T-helper 1 cell treated with Interleukin-12 subunit alpha and Interleukin-12 subunit beta and Interleukin-4 antibody, amounts not matched to agents 30 μg/mL and 1 μg/mL, for 36 hours (primary cell): ENCODE results near the gene FMNL1.

Experiments used
- H3K27ac Mint-ChIP-seq: one replicate; pipeline ENCODE4 v1.8.0; 2021; ENCODE audit warnings: mild to moderate bottlenecking, mixed read lengths
- H3K27me3 Mint-ChIP-seq: one replicate; pipeline ENCODE4 v1.8.0; 2021; ENCODE audit warnings: low read depth, mixed read lengths
- H3K36me3 Mint-ChIP-seq: one replicate; pipeline ENCODE4 v1.8.0; 2021; ENCODE audit warnings: low read depth, mixed read lengths
- H3K4me1 Mint-ChIP-seq: one replicate; pipeline ENCODE4 v1.8.0; 2021; ENCODE audit warnings: low read depth, mixed read lengths
- H3K4me3 Mint-ChIP-seq: one replicate; pipeline ENCODE4 v1.8.0; 2021; ENCODE audit warnings: mild to moderate bottlenecking, moderate library complexity, mixed read lengths
- H3K9me3 Mint-ChIP-seq: one replicate; pipeline ENCODE4 v1.8.0; 2021; ENCODE audit warnings: mixed read lengths

The FMNL1 gene

GRCh38 chr17:45269912-45270311, 48.2 kb downstream of the FMNL1 start:
- Mint-ChIP-seq H3K4me1 (peaks cover 3% of the 10 kb centered on the region), H3K27me3 (no peaks in the 10 kb centered on the region), H3K9me3 (no peaks in the 10 kb centered on the region), H3K27ac (peak overlapping the region; percentile 2), H3K36me3 (peaks cover 43% of the 10 kb centered on the region), H3K4me3 (no peak overlapping the region)

DNA sequence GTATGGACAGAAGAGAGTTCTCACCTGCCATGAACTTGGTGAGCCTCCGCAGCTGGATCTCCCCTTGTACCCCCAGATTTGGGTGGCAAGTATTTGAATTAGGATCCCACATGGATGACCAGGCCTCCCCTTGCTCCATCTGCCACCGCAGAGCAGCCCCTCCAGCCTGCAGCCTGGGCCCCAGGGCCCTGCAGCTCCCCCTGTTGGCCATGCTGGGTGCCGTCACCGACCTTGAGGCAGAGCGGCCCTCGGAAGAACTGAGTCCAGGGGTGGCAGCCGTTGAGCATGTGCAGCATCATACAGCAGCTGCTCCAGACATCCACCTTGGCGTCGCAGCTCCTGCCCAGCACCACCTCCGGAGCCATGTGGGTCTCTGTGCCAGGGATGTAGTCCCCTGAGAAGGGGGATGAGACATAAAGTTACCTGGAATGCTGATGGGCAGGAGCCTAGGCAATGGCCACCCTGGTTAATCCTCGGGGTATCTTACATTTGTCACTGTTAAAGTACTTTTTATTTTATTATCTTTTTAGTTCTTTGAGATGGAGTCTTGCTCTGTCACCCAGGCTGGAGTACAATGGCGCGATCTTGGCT, 49.2 kb downstream of the FMNL1 start:
- Mint-ChIP-seq H3K9me3 (no peaks in the 10 kb centered on the region), H3K27me3 (no peaks in the 10 kb centered on the region), H3K36me3 (peaks cover 41% of the 10 kb centered on the region), H3K27ac (peak overlapping the region; percentile 9), H3K4me3 (no peak overlapping the region), H3K4me1 (peaks cover 3% of the 10 kb centered on the region)

DNA sequence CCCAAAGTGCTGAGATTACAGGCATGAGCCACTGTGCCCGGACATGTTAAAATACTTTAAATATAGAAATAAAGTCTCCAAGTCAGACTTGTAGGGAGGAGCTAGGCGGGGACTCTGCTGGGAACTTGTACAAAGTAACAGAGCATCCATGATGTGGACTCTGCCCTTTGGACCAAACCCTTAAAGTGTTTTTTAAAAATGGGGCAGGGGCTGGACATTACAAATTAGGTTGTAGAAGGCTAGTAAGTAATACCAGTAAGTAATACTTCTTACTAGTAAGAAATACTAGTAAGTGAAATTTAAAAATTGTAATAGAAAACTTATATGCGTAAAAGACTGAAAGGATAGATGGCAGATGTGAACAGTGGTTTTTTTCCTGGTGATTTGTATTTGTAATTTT, 49.9 kb downstream of the FMNL1 start:
- no peak overlapping the region for H3K4me3 Mint-ChIP-seq
- no peak overlapping the region for H3K27ac Mint-ChIP-seq
- H3K9me3 Mint-ChIP-seq, result no peaks in the 10 kb centered on the region
- peaks cover 3% of the 10 kb centered on the region for H3K4me1 Mint-ChIP-seq
- peaks cover 41% of the 10 kb centered on the region for H3K36me3 Mint-ChIP-seq
- H3K27me3 Mint-ChIP-seq, result no peaks in the 10 kb centered on the region

GRCh38 chr17:45273551-45273957, 51.9 kb downstream of the FMNL1 start:
- H3K9me3 Mint-ChIP-seq, result no peaks in the 10 kb centered on the region
- H3K36me3 Mint-ChIP-seq, result peaks cover 35% of the 10 kb centered on the region
- no peak overlapping the region for H3K27ac Mint-ChIP-seq
- H3K27me3 Mint-ChIP-seq, result no peaks in the 10 kb centered on the region
- H3K4me3 Mint-ChIP-seq, result no peak overlapping the region
- H3K4me1 Mint-ChIP-seq, result peaks cover 12% of the 10 kb centered on the region

DNA sequence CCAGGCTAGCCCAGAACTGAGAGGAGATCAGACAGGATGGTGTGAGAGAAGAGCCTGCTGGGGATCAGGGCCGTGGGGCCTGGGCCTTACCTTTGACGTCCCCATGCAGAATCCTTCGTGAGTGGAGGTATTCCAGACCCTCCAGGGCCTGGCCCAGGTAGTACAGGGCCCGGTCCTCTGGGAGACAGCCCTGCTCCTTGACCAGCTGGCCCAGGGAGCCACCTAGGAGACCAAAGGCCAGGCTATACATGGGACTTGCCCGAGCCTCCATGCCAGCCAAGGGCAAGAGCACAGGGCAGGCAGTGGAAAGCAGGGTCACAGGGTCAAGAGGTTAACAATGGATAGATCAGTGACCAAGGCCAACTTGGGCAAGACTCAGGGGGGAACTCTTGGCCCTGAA, 52.3 kb downstream of the FMNL1 start:
- Mint-ChIP-seq H3K27me3 (no peaks in the 10 kb centered on the region), H3K9me3 (no peaks in the 10 kb centered on the region), H3K36me3 (peaks cover 33% of the 10 kb centered on the region), H3K4me1 (peaks cover 14% of the 10 kb centered on the region), H3K27ac (no peak overlapping the region), H3K4me3 (no peak overlapping the region)

DNA sequence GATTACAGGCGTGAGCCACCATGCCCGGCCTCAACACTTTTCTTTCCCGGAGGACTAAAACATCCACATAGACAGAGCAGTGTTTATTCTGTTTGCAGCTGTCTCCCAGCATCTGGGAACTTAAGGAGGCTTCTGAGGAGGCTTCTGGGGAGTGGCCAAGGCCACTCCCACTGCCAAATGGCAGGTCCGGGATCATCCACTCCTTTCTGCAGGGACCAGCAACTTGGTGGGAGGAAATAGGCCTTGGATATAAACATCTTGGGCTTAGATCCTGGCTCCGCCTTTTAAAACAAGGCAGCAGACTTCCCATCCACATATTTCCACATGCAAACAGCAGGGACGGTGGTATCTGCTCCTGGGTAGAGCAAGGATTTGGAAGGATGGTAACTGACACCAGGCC, 54.3 kb downstream of the FMNL1 start:
- Mint-ChIP-seq H3K27ac (no peak overlapping the region), H3K36me3 (peaks cover 29% of the 10 kb centered on the region)

GRCh38 chr17:45277216-45277849, 55.6 kb downstream of the FMNL1 start:
- Mint-ChIP-seq H3K36me3 (peaks cover 30% of the 10 kb centered on the region), H3K27ac (peak overlapping the region; percentile 79), H3K4me3 (no peak overlapping the region), H3K9me3 (no peaks in the 10 kb centered on the region), H3K4me1 (peaks cover 11% of the 10 kb centered on the region), H3K27me3 (no peaks in the 10 kb centered on the region)

More for the DNA sequence above, 54.3 kb downstream of the FMNL1 start:
- Mint-ChIP-seq H3K9me3 (no peaks in the 10 kb centered on the region), H3K27me3 (no peaks in the 10 kb centered on the region), H3K4me3 (no peak overlapping the region), H3K4me1 (peaks cover 11% of the 10 kb centered on the region)

DNA sequence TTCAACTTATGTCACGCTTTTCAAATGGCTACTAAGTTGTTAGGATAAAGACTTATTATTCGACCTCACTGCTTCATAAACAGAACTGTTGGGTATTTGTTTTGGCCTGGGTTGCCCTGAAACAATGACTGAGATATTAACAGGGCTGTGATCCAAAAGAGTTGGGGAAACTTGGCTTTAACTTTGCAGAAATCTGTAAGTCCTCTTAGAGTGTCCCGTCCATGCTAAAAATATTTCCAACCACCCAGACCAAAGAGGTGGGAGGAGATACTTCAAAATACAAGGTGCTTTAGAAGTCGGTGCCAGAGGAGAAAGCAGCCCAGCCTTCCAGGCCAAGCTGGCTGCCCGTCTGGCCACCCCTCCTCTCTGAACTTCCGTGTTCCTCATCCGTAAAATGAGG, 56.3 kb downstream of the FMNL1 start:
- H3K9me3 Mint-ChIP-seq, result no peaks in the 10 kb centered on the region
- H3K36me3 Mint-ChIP-seq, result peaks cover 35% of the 10 kb centered on the region
- H3K27me3 Mint-ChIP-seq, result no peaks in the 10 kb centered on the region
- H3K27ac Mint-ChIP-seq, result peak overlapping the region; percentile 52
- peaks cover 11% of the 10 kb centered on the region for H3K4me1 Mint-ChIP-seq
- H3K4me3 Mint-ChIP-seq, result no peak overlapping the region

GRCh38 chr17:45279898-45280297, 58.2 kb downstream of the FMNL1 start:
- H3K9me3 Mint-ChIP-seq, result no peaks in the 10 kb centered on the region
- peaks cover 41% of the 10 kb centered on the region for H3K36me3 Mint-ChIP-seq
- H3K4me3 Mint-ChIP-seq, result no peak overlapping the region
- H3K27ac Mint-ChIP-seq, result no peak overlapping the region
- H3K4me1 Mint-ChIP-seq, result peaks cover 13% of the 10 kb centered on the region
- H3K27me3 Mint-ChIP-seq, result no peaks in the 10 kb centered on the region

GRCh38 chr17:45282683-45283644, 61.3 kb downstream of the FMNL1 start:
- Mint-ChIP-seq H3K9me3 (no peaks in the 10 kb centered on the region), H3K4me1 (peaks cover 5% of the 10 kb centered on the region), H3K27ac (no peak overlapping the region), H3K36me3 (peaks cover 51% of the 10 kb centered on the region), H3K27me3 (no peaks in the 10 kb centered on the region), H3K4me3 (no peak overlapping the region)

DNA sequence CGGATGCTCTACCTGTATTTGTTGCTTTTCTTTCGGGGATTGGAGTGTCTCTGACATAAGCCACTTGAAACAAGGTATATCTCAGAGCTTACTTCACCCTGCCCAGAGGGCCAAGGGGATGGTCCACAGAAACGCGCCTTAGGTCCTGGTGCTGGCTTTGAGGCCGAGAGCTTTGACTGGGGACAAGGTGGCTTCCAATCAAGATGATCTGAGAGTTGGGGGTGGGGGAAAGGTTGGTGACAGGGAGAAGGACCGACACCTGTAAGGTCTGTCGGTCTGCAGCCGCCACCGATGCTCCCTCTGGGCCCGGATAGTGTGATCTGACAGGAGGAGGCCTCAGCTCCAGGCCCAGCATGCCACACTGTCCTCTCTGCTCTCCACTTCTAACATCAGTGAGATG, 62.0 kb downstream of the FMNL1 start:
- Mint-ChIP-seq H3K4me3 (no peak overlapping the region), H3K9me3 (no peaks in the 10 kb centered on the region), H3K27ac (peak overlapping the region; percentile 20), H3K36me3 (peaks cover 51% of the 10 kb centered on the region), H3K27me3 (no peaks in the 10 kb centered on the region), H3K4me1 (peaks cover 5% of the 10 kb centered on the region)

DNA sequence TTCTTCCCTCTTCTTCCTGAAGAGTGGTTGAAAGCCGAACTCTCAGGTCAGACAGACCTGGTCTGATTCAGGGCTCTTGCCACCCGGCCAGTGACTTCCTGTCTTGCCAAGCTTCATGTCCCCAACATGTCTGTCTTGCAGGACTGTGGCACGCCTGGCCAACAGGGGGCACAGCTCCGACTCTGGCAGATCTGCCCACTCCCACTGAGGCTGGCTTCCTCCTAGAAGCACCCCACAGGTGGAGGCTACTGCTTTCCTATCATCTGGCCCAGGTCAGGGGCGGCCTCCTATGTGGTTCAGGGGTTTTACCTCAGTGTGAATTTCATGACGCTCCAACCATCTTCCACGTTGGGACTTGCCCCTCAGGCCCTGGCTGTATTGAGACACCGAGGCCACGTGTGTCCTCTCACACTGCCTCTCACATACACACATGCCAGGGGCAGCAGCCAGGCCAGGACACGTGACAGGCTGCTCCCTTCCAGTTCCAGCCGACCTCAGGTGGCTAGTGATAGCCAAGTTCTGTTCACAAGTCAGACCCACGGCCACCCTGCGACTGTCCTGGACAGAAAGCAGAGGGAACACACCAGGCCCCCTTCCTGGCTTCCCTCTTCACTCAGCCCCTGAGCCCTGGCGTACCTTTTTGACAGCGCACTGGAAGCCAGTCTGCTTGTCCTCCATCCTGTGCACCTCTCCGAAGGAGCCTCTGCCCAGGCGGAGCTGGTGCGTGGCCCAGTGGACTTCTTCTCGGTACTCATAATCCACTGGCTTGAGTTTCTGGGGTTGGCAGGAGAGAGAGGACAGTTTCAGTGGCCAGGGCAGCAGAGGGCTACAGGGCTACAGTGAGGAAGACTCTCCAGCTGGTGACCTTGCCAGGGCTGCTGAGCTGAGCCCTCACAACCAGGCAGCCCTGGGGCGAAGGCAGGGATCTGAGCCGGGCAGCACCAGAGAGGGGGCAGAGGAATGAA, 62.8 kb downstream of the FMNL1 start:
- peaks cover 49% of the 10 kb centered on the region for H3K36me3 Mint-ChIP-seq
- peaks cover 5% of the 10 kb centered on the region for H3K4me1 Mint-ChIP-seq
- no peak overlapping the region for H3K4me3 Mint-ChIP-seq
- no peaks in the 10 kb centered on the region for H3K27me3 Mint-ChIP-seq
- no peaks in the 10 kb centered on the region for H3K9me3 Mint-ChIP-seq
- H3K27ac Mint-ChIP-seq, result peak overlapping the region; percentile 20

DNA sequence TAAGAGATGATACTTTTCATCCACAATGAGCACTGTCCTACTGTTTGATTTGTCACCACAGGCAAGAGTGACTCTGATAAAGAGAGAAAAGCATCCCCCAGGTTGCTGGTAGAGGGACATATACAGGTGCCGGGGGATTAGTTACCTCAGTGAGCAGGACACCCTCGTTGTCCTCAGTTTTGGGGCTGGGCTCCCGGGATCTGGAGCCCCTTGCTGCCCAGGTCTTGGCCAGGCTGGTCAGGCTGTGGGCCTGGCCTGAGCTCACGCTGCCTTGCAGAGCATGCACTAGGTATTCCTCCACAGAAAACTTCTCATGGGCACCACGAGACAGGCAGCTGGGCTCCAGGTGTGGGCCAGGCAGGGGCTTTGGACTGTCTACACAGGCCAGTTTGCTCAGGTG, 64.6 kb downstream of the FMNL1 start:
- Mint-ChIP-seq H3K4me3 (no peak overlapping the region), H3K36me3 (peaks cover 48% of the 10 kb centered on the region), H3K9me3 (no peaks in the 10 kb centered on the region), H3K27ac (no peak overlapping the region), H3K4me1 (peaks cover 13% of the 10 kb centered on the region), H3K27me3 (no peaks in the 10 kb centered on the region)
